Right cardiac atrium (tissue), 5 donors: ENCODE measurements around the gene PRLH. TPM values are rescaled to one million over a fixed set of nuclear protein-coding genes. Genes with fewer than 3 reads are reported as not detected.

ENCODE experiments used
- ATAC-seq, 2 donors: fragments of 200-7000 bp; cut with Tn5 transposase; one replicate each; pipeline versions ENCODE4 v1.8.0 to v1.9.1; 2020; ENCODE audit warnings: moderate library complexity in 2 of 2, mild to moderate bottlenecking in 1 of 2
- DNase-seq, 3 donors: peaks; one replicate each; pipeline ENCODE4 v3.0.0-alpha.2; 2020
- H3K27ac ChIP-seq: one replicate; pipeline ENCODE4 v1.5.1; 2013; ENCODE audit warnings: mild to moderate bottlenecking, low read length, control low read depth, moderate library complexity
- H3K27me3 ChIP-seq: one replicate; pipeline ENCODE4 v1.6.1; 2013; ENCODE audit not compliant: control insufficient read depth, insufficient read depth
- H3K4me1 ChIP-seq: one replicate; pipeline ENCODE4 v1.6.1; 2013; ENCODE audit warnings: low read length; ENCODE audit not compliant: control insufficient read depth, insufficient read depth
- H3K4me3 ChIP-seq: one replicate; pipeline ENCODE4 v1.5.1; 2013; ENCODE audit warnings: low read length, control low read depth
- H3K9me3 ChIP-seq: one replicate; pipeline ENCODE4 v1.6.1; 2013; ENCODE audit warnings: low read length; ENCODE audit not compliant: control insufficient read depth
- WGBS: extraction: QIAGEN DNeasy Blood & Tissue Kit; methylation state at CpG from one replicate; pipeline ENCODE4 v1.1.7; 2013; 5-methylcytosine and 5-hydroxymethylcytosine counted together
- intact Hi-C, 4 donors: fragments of 100-400 bp; cut with DNase I; formaldehyde crosslinking; loops; one replicate each; pipeline versions ENCODE4 v1.11.0 to v1.14.0; 2022 to 2023
- polyA plus RNA-seq: library from polyadenylated mRNA; stranded (reverse); fragments of 200-250 nt; gene quantifications from one replicate; pipeline ENCODE4 v1.2.3, GENCODE V29; 2013
- total RNA-seq, 4 donors: library from RNA; stranded (reverse); fragmentation: NEBNext Ultra II Directional; extraction: Animal tissue kit (Norgen Biotek cat#: 25700); gene quantifications; one replicate each; pipeline ENCODE4 v1.2.1, GENCODE V29; 2021
- donor health status: healthy with polysubstance abuse.
- donor health status: DM: no; HTN: yes; CAD: no.
- donor health status: DM: no; HTN: no; CAD: no.
- donor health status: DM: no; HTN: yes; CAD: no; lungs with severe emphysema.
- donor health status: DM: yes; HTN: yes; CAD: no.

The PRLH gene
- total and polyA plus RNA-seq, 5 donors = not detected

- DNase-seq = peak; percentile 54 to 81 (median 72)
- Histone ChIP-seq H3K27ac (no peak overlapping the region), H3K27me3 (no peaks in the 10 kb centered on the region), H3K9me3 (no peaks in the 10 kb centered on the region), H3K4me3 (no peak overlapping the region), H3K4me1 (no peaks in the 10 kb centered on the region)
- 62% methylated on average over 25 of the region's 25 CpGs for WGBS
- intact Hi-C loops = loop anchor here in 3 of 4 donors (5.0 to 10.0 kb wide), 3 partner anchors 63 to 450 kb away; no protein-coding TSS in a partner anchor
- peak; percentile 20 to 61 for ATAC-seq
Observed at GRCh38 chr2:237574894-237575868, 8.8 kb downstream of the PRLH start.

DNA sequence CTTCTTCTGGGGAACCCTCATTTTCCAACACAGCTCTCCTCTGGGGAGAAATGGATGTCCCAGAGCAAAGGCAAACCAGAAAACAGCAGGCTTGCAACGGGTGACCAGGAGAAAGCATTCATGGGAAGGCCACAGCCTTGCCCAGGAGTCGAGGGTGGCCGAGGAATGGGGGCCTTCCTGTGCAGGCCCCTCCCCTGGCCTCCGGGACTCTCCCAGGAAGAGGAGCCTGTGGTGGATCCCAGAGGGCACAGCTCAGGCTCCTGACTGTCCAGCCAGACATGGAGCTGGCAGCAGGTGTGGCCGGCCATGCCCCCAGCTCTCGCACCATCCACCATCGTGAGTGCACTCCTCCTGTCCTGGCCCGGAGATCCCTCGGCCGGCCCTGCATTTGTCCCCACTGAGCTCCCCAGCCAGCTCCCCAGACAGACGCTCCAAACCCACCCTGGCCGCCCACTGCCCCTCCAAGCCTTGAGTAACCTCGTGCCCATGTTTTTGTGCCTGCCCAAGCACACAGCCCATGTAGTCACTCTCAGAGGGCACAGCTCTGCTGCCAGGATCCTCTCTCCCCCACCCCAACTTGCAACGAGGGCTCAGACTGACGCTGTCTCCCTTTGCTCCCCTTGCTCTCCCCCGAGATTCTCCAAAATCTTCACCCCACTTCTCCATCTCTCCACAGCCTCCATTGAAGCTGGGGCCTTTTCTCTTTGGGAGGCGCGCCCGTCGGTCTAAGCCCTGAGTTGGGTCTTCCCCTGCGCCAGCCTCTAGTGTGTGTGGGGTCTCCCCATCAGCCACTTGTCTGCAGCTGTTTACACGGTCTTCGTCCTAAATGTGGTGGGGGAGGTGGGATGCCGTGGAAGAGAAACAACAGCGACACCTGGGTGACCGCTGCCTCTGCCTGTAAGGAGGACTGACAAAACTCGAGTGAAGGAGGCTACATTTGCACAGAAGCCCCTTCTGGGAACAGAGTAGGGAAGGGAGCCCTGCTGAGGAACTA, 9.8 kb downstream of the PRLH start:
- H3K27me3 ChIP-seq = no peaks in the 10 kb centered on the region
- no peaks in the 10 kb centered on the region for H3K4me1 ChIP-seq
- 89% methylated on average over 27 of the region's 27 CpGs for WGBS
- H3K4me3 ChIP-seq = no peak overlapping the region
- intact Hi-C loops = loop anchor here in 2 of 4 donors (10.0 kb wide), 2 partner anchors 151 to 451 kb away; no protein-coding TSS in a partner anchor
- H3K27ac ChIP-seq = no peak overlapping the region
- ATAC-seq (no peak), DNase-seq (peak in 2 of 3 donors; percentile 41 to 50)
- no peaks in the 10 kb centered on the region for H3K9me3 ChIP-seq

DNA sequence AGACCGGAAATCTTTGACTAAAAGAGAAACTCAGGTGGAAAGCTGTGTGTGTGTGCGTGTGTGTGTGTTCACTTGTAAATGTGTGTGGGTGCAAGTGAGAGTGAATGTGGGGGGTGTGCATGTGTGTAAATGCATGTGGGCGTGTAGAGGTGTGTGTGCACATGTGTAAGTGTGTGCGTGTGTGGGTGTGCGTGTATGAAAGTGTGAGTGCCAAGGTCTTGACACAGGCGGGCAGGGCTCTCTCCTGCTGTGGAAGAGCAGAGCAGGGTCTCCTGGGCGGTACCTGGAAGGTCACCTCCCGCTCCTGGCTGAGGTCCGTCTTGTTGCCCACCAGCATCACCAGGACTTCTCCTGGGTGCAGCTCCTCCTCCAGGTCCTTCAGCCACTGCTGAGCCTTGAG, 10.6 kb downstream of the PRLH start:
- no peaks in the 10 kb centered on the region for H3K27me3 ChIP-seq
- no peaks in the 10 kb centered on the region for H3K4me1 ChIP-seq
- H3K9me3 ChIP-seq = no peaks in the 10 kb centered on the region
- DNase-seq = peak in 1 of 3 donors; percentile 31
- H3K27ac ChIP-seq = no peak overlapping the region
- WGBS = 94% methylated on average over 9 of the region's 9 CpGs
- intact Hi-C loops = loop anchor here in 2 of 4 donors (10.0 kb wide), 2 partner anchors 152 to 452 kb away; no protein-coding TSS in a partner anchor
- no peak for ATAC-seq
- H3K4me3 ChIP-seq = no peak overlapping the region

DNA sequence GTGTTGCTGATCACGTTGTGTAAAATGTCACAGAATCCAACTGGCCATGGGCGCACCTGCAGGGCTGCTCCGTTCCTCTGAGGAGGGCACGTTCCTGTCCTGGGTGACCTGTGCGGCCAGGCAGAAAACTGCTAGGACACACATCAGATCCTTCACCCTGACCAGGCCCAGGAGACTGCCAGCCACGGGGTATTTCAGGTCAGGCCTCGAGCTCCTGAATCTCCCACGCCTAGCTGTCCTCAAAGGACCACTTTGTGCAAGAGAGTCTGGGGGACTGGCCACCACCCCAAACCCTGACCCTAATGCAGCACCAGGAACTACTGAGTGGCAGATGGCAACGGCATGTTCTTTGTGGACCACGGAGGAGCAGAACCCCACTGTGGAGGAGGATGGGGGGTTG, 11.1 kb downstream of the PRLH start:
- intact Hi-C loops = loop anchor here in 2 of 4 donors (10.0 kb wide), 2 partner anchors 153 to 453 kb away; no protein-coding TSS in a partner anchor
- DNase-seq = peak in 1 of 3 donors; percentile 40
- Histone ChIP-seq H3K27ac (no peak overlapping the region), H3K27me3 (no peaks in the 10 kb centered on the region), H3K4me1 (no peaks in the 10 kb centered on the region), H3K9me3 (no peaks in the 10 kb centered on the region), H3K4me3 (no peak overlapping the region)
- 94% methylated on average over 10 of the region's 10 CpGs for WGBS
- ATAC-seq = no peak

- WGBS = 94% methylated on average over 26 of the region's 26 CpGs
- H3K27me3 ChIP-seq = no peaks in the 10 kb centered on the region
- H3K9me3 ChIP-seq = no peaks in the 10 kb centered on the region
- DNase-seq = peak in 1 of 3 donors; percentile 25
- H3K27ac ChIP-seq = no peak overlapping the region
- ATAC-seq = no peak
- intact Hi-C loops = loop anchor here in 2 of 4 donors (10.0 kb wide), 2 partner anchors 153 to 453 kb away; no protein-coding TSS in a partner anchor
- H3K4me1 ChIP-seq = no peaks in the 10 kb centered on the region
- H3K4me3 ChIP-seq = no peak overlapping the region
Observed at GRCh38 chr2:237577956-237578870, 11.8 kb downstream of the PRLH start.

GRCh38 chr2:237581326-237581725, 15.0 kb downstream of the PRLH start:
- H3K9me3 ChIP-seq = no peaks in the 10 kb centered on the region
- intact Hi-C loops = loop anchor here in 2 of 4 donors (5.0 to 10.0 kb wide), 3 partner anchors 93 to 166 kb away; no protein-coding TSS in a partner anchor
- DNase-seq (peak in 1 of 3 donors; percentile 62), ATAC-seq (no peak)
- no peaks in the 10 kb centered on the region for H3K4me1 ChIP-seq
- no peaks in the 10 kb centered on the region for H3K27me3 ChIP-seq
- no peak overlapping the region for H3K4me3 ChIP-seq
- no peak overlapping the region for H3K27ac ChIP-seq
- WGBS = 71% methylated on average over 6 of the region's 6 CpGs

DNA sequence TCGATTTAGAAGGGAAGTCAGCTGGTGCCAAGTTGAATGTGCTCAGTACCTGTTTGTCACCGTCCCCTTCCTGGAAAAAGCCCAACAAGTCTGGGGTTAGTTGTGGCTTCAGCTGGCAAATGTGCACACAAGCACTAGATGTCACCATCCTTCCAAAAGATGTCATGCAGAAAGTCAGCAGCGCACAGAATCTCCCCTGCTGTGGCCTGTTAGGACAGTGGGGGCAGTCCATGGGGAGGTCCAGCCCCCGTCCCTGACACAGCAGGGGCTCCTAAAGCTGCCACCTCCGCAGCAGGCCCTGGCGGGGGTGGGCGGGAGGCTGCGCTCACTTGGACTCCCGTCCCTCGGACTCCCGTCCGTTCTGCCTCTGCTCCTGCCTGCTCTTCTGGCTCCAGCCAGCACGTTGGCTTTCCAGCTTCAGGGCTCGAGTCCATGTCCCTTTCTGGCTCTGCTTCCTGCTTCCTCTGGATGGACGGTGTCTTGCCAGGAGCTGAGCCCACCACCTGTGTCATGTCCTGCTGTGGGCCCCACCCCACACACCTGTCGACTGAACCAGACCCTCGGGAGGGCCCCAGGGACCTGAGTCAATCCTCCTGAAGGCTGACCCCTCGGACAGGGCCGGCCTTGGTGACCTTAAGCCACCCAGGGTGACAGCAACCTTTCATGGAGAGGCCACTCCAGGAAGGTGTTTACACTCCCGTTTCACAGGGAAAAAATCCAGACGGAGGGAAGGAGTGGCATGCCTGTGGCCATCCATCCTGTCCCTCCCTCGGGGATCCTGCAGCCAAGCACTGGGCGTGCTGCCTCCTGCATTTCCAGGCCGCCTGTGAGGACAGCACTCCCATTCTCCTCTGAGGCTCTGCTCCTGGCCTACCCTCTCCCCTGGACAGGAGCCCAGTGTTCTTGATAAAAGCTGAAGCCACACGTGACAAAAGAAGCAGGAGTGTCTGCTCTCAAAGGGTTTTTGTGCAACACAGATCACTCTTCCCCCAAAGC, 15.7 kb downstream of the PRLH start:
- no peak overlapping the region for H3K4me3 ChIP-seq
- peak; percentile 90 to 92 for ATAC-seq
- WGBS = 12% methylated on average over 25 of the region's 25 CpGs

GRCh38 chr2:237583385-237584295, 17.3 kb downstream of the PRLH start:
- Histone ChIP-seq H3K4me3 (no peak overlapping the region), H3K27me3 (no peaks in the 10 kb centered on the region), H3K9me3 (no peaks in the 10 kb centered on the region), H3K27ac (no peak overlapping the region), H3K4me1 (no peaks in the 10 kb centered on the region)
- intact Hi-C loops = loop anchor here in 3 of 4 donors (2.0 to 10.0 kb wide), 4 partner anchors 91 to 164 kb away; no protein-coding TSS in a partner anchor
- WGBS = 85% methylated on average over 19 of the region's 19 CpGs
- DNase-seq (peak in 1 of 3 donors; percentile 30), ATAC-seq (no peak)

More for the DNA sequence above, 15.7 kb downstream of the PRLH start:
- no peaks in the 10 kb centered on the region for H3K4me1 ChIP-seq
- intact Hi-C loops = loop anchor here in 2 of 4 donors (5.0 to 10.0 kb wide), 3 partner anchors 93 to 165 kb away; no protein-coding TSS in a partner anchor
- DNase-seq = peak; percentile 76 to 92 (median 91)
- no peaks in the 10 kb centered on the region for H3K27me3 ChIP-seq
- peak overlapping the region; percentile 54 for H3K27ac ChIP-seq
- no peaks in the 10 kb centered on the region for H3K9me3 ChIP-seq
